ENCODE data around the gene PIK3R1.

The PIK3R1 gene

DNA sequence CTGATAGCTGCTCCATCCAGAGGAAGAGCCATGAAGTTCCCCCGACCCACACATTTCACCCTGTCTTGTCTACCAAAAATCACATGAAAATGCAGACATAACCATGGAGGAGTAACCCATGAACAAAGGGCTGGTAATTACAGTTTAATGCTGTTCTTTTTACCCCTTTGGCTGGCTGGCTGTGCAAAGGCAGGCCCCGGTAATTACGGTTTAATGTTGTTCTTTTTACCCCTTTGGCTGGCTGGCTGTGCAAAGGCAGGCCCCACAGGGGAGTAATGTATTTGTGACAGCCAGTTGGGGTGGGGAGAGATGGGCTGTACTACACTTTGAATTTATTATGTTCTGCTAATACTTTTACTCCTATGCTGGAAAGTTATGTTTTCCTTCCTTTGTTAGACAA lies 41.7 kb downstream of the PIK3R1 start:
- no peaks in the 10 kb centered on the region for H3K4me1 ChIP-seq (ENCODE audit: control insufficient read depth in 2 of 2, insufficient read depth in 2 of 2, low read length in 2 of 2)
- no peak overlapping the region for H3K9ac ChIP-seq (ENCODE audit: low read depth in 1 of 2, low read length in 2 of 2)

DNA sequence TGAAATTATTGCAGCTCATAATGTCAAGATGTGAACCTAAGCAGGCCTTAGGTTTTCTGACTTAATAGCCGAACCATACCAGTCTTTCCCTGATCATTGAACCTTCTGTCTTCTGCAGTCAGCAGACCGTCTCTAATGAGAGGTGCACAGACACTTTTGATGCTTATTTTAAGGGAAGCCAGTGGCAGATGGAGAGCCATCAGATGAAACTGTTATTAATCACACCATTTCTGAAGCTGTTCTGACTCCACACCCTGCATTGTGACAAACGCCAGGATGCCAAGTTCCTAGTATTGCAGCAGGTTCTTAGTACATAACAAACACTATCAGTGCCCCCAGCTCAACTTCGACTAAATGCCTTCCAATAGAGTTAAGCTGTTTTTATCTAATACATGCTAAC lies 43.0 kb downstream of the PIK3R1 start:
- Histone ChIP-seq H3K4me1 (ENCODE audit: control insufficient read depth in 2 of 2, insufficient read depth in 2 of 2, low read length in 2 of 2) (no peaks in the 10 kb centered on the region), H3K27ac (ENCODE audit: low read depth in 2 of 2, low read length in 2 of 2) (no peak overlapping the region), H3K9me3 (ENCODE audit: control insufficient read depth in 2 of 2, low read length in 2 of 2) (no peaks in the 10 kb centered on the region), H3K36me3 (ENCODE audit: control insufficient read depth in 2 of 2, insufficient read depth in 2 of 2, low read length in 2 of 2) (peaks cover 0 to 2% of the 10 kb centered on the region in 2 donors), H3K9ac (ENCODE audit: low read depth in 1 of 2, low read length in 2 of 2) (no peak overlapping the region), H3K4me3 (ENCODE audit: low read length in 2 of 2) (no peak overlapping the region), H3K27me3 (ENCODE audit: control insufficient read depth in 2 of 2, insufficient read depth in 2 of 2, low read length in 2 of 2) (no peaks in the 10 kb centered on the region)

More for the DNA sequence above, 41.7 kb downstream of the PIK3R1 start:
- peaks cover 0 to 2% of the 10 kb centered on the region in 2 donors for H3K36me3 ChIP-seq (ENCODE audit: control insufficient read depth in 2 of 2, insufficient read depth in 2 of 2, low read length in 2 of 2)
- H3K4me3 ChIP-seq (ENCODE audit: low read length in 2 of 2), result no peak overlapping the region
- H3K27me3 ChIP-seq (ENCODE audit: control insufficient read depth in 2 of 2, insufficient read depth in 2 of 2, low read length in 2 of 2), result no peaks in the 10 kb centered on the region
- H3K9me3 ChIP-seq (ENCODE audit: control insufficient read depth in 2 of 2, low read length in 2 of 2), result no peaks in the 10 kb centered on the region
- no peak overlapping the region for H3K27ac ChIP-seq (ENCODE audit: low read depth in 2 of 2, low read length in 2 of 2)

DNA sequence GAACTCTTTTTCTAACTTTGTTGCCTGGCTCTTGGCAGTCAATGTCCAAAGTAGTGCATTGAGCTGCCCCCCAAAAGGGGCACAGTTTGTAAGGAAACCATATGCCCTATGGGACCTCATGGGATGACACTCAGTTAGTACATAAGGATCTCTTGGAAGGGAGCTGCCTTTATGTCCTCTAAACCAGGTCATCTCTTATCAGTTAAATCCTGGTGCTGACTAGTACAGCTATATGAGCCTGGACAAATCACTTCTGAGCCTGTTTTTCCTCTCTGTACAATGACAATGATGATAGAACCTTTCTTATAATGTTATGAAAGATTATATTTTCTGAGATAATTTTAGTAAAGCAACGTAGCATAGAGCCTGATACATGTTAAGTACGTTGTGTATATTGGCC lies 44.1 kb downstream of the PIK3R1 start:
- Histone ChIP-seq H3K27me3 (ENCODE audit: control insufficient read depth in 2 of 2, insufficient read depth in 2 of 2, low read length in 2 of 2) (no peaks in the 10 kb centered on the region), H3K4me1 (ENCODE audit: control insufficient read depth in 2 of 2, insufficient read depth in 2 of 2, low read length in 2 of 2) (peaks cover 6 to 7% of the 10 kb centered on the region in 2 donors), H3K4me3 (ENCODE audit: low read length in 2 of 2) (no peak overlapping the region), H3K36me3 (ENCODE audit: control insufficient read depth in 2 of 2, insufficient read depth in 2 of 2, low read length in 2 of 2) (peaks cover 0 to 2% of the 10 kb centered on the region in 2 donors), H3K27ac (ENCODE audit: low read depth in 2 of 2, low read length in 2 of 2) (no peak overlapping the region), H3K9ac (ENCODE audit: low read depth in 1 of 2, low read length in 2 of 2) (no peak overlapping the region), H3K9me3 (ENCODE audit: control insufficient read depth in 2 of 2, low read length in 2 of 2) (no peaks in the 10 kb centered on the region)

DNA sequence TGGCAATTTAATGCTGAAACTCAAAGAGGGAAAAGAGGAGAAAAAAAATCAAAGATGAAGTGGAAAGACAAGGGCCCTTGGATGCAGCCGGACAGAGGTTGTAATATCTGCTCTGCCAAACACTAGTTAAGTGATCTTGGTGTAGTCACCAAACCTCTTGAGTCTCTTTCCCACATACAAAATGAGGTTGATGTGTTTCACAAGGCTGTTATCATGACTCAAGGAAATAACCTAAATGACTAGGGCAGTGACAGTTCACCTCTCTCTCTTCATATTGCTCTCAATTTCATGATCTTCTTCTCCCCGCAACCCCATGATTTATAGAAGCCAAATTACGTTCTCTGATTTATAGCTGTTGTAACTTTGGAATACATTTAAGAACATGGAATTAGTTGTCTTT lies 44.9 kb downstream of the PIK3R1 start:
- Histone ChIP-seq H3K4me1 (ENCODE audit: control insufficient read depth in 2 of 2, insufficient read depth in 2 of 2, low read length in 2 of 2) (peaks cover 10 to 13% of the 10 kb centered on the region in 2 donors), H3K9ac (ENCODE audit: low read depth in 1 of 2, low read length in 2 of 2) (no peak overlapping the region), H3K4me3 (ENCODE audit: low read length in 2 of 2) (no peak overlapping the region), H3K36me3 (ENCODE audit: control insufficient read depth in 2 of 2, insufficient read depth in 2 of 2, low read length in 2 of 2) (peaks cover 0 to 2% of the 10 kb centered on the region in 2 donors), H3K27me3 (ENCODE audit: control insufficient read depth in 2 of 2, insufficient read depth in 2 of 2, low read length in 2 of 2) (no peaks in the 10 kb centered on the region), H3K9me3 (ENCODE audit: control insufficient read depth in 2 of 2, low read length in 2 of 2) (no peaks in the 10 kb centered on the region), H3K27ac (ENCODE audit: low read depth in 2 of 2, low read length in 2 of 2) (no peak overlapping the region)

DNA sequence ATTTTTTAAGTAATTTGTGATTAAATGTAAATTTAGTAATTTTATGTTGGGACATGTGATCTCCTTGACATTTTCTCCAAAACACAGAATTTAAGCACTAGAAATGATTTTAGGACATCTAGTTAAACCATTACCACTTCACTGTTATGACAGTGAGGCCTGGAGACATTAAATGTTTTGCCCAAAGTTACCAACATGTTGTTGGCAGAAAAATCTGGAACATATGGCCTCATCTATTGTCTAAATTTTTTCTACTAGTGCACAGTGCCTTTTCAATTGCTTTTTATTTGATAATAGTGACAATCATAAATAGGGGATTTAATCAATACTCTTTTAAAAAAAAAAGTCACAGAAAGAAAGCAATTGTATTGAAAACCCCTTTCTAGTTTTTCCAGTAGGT lies 45.6 kb downstream of the PIK3R1 start:
- no peaks in the 10 kb centered on the region for H3K9me3 ChIP-seq (ENCODE audit: control insufficient read depth in 2 of 2, low read length in 2 of 2)
- H3K27me3 ChIP-seq (ENCODE audit: control insufficient read depth in 2 of 2, insufficient read depth in 2 of 2, low read length in 2 of 2), result no peaks in the 10 kb centered on the region
- peaks cover 0 to 2% of the 10 kb centered on the region in 2 donors for H3K36me3 ChIP-seq (ENCODE audit: control insufficient read depth in 2 of 2, insufficient read depth in 2 of 2, low read length in 2 of 2)
- H3K27ac ChIP-seq (ENCODE audit: low read depth in 2 of 2, low read length in 2 of 2), result no peak overlapping the region
- H3K9ac ChIP-seq (ENCODE audit: low read depth in 1 of 2, low read length in 2 of 2), result no peak overlapping the region
- no peak overlapping the region for H3K4me3 ChIP-seq (ENCODE audit: low read length in 2 of 2)
- peaks cover 13 to 17% of the 10 kb centered on the region in 2 donors for H3K4me1 ChIP-seq (ENCODE audit: control insufficient read depth in 2 of 2, insufficient read depth in 2 of 2, low read length in 2 of 2)

DNA sequence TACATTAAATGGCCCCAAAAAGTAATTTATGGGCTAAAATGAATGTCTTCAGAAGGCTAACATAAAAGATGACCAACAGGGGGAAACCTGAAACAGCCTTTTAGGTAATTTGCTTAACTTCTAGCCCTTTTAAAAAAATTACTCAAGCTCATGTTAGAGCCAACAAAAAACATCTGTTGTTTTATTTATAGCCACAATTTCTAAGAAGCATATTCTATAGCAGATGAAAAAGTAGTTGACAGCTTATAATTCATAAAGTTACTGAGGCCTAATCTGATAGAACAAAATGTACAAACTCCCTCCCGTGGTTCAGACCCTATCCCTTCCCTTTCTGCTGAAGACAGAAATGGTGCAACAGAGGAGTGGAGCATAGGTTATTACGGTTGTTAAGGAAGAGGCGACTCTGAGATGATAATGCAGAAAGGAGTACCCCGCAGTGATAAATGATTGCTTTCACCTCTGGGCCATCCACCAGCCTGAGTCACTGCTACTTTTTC lies 46.1 kb downstream of the PIK3R1 start:
- no peaks in the 10 kb centered on the region for H3K9me3 ChIP-seq (ENCODE audit: control insufficient read depth in 2 of 2, low read length in 2 of 2)
- H3K27ac ChIP-seq (ENCODE audit: low read depth in 2 of 2, low read length in 2 of 2), result no peak overlapping the region
- H3K27me3 ChIP-seq (ENCODE audit: control insufficient read depth in 2 of 2, insufficient read depth in 2 of 2, low read length in 2 of 2), result no peaks in the 10 kb centered on the region
- H3K4me3 ChIP-seq (ENCODE audit: low read length in 2 of 2), result no peak overlapping the region
- H3K9ac ChIP-seq (ENCODE audit: low read depth in 1 of 2, low read length in 2 of 2), result no peak overlapping the region
- H3K36me3 ChIP-seq (ENCODE audit: control insufficient read depth in 2 of 2, insufficient read depth in 2 of 2, low read length in 2 of 2), result peaks cover 0 to 2% of the 10 kb centered on the region in 2 donors
- H3K4me1 ChIP-seq (ENCODE audit: control insufficient read depth in 2 of 2, insufficient read depth in 2 of 2, low read length in 2 of 2), result peaks cover 14 to 21% of the 10 kb centered on the region in 2 donors

DNA sequence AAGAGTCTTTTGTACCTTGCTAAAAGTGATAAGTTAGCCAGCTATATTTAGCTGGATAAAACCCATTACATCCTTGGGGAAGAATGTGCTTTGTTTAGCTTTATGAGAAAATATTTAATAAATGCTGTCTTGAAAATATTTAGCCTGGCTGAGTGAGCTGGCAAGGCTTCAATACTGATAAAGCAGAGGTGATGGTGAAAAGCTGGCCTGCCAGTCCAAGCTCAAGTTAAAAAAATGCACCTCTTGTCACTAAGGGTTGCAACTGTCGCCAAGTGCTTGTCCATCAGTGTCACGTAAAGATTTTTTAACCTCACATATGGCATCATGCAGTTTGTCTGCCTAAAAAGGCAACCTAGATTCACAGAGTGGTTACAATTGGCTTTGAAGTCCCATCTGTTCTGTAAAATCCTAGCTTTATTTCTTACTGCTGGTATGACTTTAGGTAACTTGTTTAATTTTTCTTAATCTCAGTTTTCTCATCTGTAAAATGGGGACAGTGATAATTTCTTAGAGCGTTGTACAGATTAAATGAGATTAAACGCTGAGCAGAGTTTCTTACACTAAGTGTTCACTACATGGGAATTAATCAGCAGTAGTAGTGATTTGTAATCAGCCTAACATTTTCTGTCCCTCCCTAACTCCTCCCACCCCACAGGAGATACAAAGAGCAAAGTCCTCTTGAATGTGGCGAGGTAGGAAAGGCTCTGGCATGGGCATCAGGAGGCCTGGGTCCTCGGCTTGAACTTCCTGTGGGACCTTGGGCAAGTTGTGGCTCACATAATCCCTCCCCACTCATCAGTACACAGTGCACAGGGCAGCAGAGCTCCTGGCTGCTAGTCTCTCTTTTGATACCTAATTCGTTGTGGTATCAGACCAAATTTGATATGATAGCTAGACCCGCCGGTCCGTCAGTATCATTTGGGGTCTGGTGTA lies 48.7 kb downstream of the PIK3R1 start:
- Histone ChIP-seq H3K27ac (ENCODE audit: low read depth in 2 of 2, low read length in 2 of 2) (peak overlapping the region in 1 of 2 donors; percentile 48), H3K9ac (ENCODE audit: low read depth in 1 of 2, low read length in 2 of 2) (no peak overlapping the region), H3K4me3 (ENCODE audit: low read length in 2 of 2) (no peak overlapping the region), H3K27me3 (ENCODE audit: control insufficient read depth in 2 of 2, insufficient read depth in 2 of 2, low read length in 2 of 2) (no peaks in the 10 kb centered on the region), H3K36me3 (ENCODE audit: control insufficient read depth in 2 of 2, insufficient read depth in 2 of 2, low read length in 2 of 2) (no peaks in the 10 kb centered on the region), H3K9me3 (ENCODE audit: control insufficient read depth in 2 of 2, low read length in 2 of 2) (no peaks in the 10 kb centered on the region), H3K4me1 (ENCODE audit: control insufficient read depth in 2 of 2, insufficient read depth in 2 of 2, low read length in 2 of 2) (peaks cover 33 to 34% of the 10 kb centered on the region in 2 donors)

DNA sequence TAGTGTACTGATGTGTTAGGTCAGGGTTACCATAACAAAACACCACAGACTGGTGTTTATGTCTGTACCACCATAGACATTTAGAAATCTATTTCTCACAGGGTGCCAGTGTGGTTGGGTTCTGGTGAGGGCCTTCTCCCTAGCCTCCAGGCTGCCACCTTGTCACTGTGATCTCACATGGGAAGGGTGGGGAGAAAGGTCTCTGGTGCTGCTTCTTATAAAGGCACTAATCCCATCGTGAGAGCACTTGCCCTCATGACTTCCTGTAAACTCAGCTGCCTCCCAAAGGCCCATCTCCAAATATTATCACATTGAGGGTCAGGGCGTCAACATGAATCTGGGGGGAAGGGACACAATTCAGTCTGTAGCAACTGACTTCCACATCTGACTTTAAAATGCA lies 49.8 kb downstream of the PIK3R1 start:
- H3K27ac ChIP-seq (ENCODE audit: low read depth in 2 of 2, low read length in 2 of 2), result peak overlapping the region in 1 of 2 donors; percentile 48

DNA sequence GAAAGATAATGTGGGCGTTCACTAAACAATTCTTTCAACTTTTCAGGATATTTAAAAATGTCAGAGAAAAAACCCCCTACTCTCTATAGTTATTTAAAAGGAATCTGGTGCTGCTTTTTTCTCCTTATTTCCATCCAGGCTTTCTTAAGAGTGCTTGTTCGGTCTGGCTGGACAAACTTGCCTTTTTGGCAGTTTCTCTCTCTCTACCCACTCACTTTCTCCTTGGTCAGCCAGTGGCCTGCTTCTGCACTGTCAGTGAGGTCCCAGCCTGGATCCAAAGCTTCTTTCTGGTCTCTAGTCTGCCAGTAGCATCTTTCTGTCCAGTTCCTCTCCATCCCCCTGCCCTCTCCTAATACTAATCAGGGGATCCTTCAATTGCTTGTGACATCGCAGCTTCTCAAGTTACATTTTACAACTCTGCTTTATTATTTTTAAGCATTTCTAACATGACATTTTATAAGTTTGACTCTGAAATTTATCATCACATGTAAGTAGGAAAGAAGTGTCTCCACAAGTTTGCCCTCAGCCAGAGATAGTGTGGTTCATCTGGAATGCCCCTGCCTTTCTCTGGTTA lies 50.4 kb downstream of the PIK3R1 start:
- Histone ChIP-seq H3K27me3 (ENCODE audit: control insufficient read depth in 2 of 2, insufficient read depth in 2 of 2, low read length in 2 of 2) (no peaks in the 10 kb centered on the region), H3K9ac (ENCODE audit: low read depth in 1 of 2, low read length in 2 of 2) (no peak overlapping the region), H3K4me3 (ENCODE audit: low read length in 2 of 2) (no peak overlapping the region), H3K36me3 (ENCODE audit: control insufficient read depth in 2 of 2, insufficient read depth in 2 of 2, low read length in 2 of 2) (no peaks in the 10 kb centered on the region), H3K9me3 (ENCODE audit: control insufficient read depth in 2 of 2, low read length in 2 of 2) (no peaks in the 10 kb centered on the region), H3K4me1 (ENCODE audit: control insufficient read depth in 2 of 2, insufficient read depth in 2 of 2, low read length in 2 of 2) (peaks cover 33 to 34% of the 10 kb centered on the region in 2 donors), H3K27ac (ENCODE audit: low read depth in 2 of 2, low read length in 2 of 2) (no peak overlapping the region)

More for the DNA sequence above, 49.8 kb downstream of the PIK3R1 start:
- peaks cover 33 to 34% of the 10 kb centered on the region in 2 donors for H3K4me1 ChIP-seq (ENCODE audit: control insufficient read depth in 2 of 2, insufficient read depth in 2 of 2, low read length in 2 of 2)
- H3K4me3 ChIP-seq (ENCODE audit: low read length in 2 of 2), result no peak overlapping the region
- no peaks in the 10 kb centered on the region for H3K9me3 ChIP-seq (ENCODE audit: control insufficient read depth in 2 of 2, low read length in 2 of 2)
- H3K9ac ChIP-seq (ENCODE audit: low read depth in 1 of 2, low read length in 2 of 2), result no peak overlapping the region
- H3K27me3 ChIP-seq (ENCODE audit: control insufficient read depth in 2 of 2, insufficient read depth in 2 of 2, low read length in 2 of 2), result no peaks in the 10 kb centered on the region
- H3K36me3 ChIP-seq (ENCODE audit: control insufficient read depth in 2 of 2, insufficient read depth in 2 of 2, low read length in 2 of 2), result no peaks in the 10 kb centered on the region

DNA sequence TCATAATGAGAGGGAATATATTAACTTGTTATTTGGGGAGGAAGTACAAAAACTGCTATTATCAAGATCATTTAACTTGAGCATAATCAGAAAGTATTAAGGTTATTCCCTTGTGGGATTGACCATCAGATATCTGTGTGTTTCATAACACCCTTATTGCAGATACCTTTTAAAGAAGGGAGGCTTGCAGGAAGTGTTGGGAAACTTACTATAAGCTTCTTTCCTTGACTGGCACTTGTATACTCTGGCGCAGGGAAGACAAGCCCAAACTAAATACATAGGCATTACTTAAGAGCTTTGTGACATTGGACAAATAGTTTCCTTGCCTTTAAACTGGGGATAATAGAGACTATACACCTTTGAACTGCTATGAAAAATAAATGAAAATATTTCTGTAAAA lies 50.9 kb downstream of the PIK3R1 start:
- Histone ChIP-seq H3K9me3 (ENCODE audit: control insufficient read depth in 2 of 2, low read length in 2 of 2) (no peaks in the 10 kb centered on the region), H3K9ac (ENCODE audit: low read depth in 1 of 2, low read length in 2 of 2) (no peak overlapping the region), H3K27me3 (ENCODE audit: control insufficient read depth in 2 of 2, insufficient read depth in 2 of 2, low read length in 2 of 2) (no peaks in the 10 kb centered on the region), H3K27ac (ENCODE audit: low read depth in 2 of 2, low read length in 2 of 2) (peak overlapping the region in 1 of 2 donors; percentile 14), H3K4me3 (ENCODE audit: low read length in 2 of 2) (no peak overlapping the region), H3K4me1 (ENCODE audit: control insufficient read depth in 2 of 2, insufficient read depth in 2 of 2, low read length in 2 of 2) (peaks cover 33 to 34% of the 10 kb centered on the region in 2 donors), H3K36me3 (ENCODE audit: control insufficient read depth in 2 of 2, insufficient read depth in 2 of 2, low read length in 2 of 2) (no peaks in the 10 kb centered on the region)

Data from mucosa of rectum (tissue), 2 donors.